H7 (cell line): Measurements from ENCODE around the gene CNN1. TPM values are rescaled to one million over a fixed set of nuclear protein-coding genes. Genes with fewer than 3 reads are reported as not detected.
"Not testable (repeated sequence)": the region's sequence is repeated elsewhere in the genome, so short reads cannot be mapped to it uniquely, and the experiment has no call there.

ENCODE experiments used
- DNase-seq: peaks from one replicate; pipeline ENCODE4 v3.0.0; 2012
- H3K27me3 ChIP-seq: 2 replicates; pipeline ENCODE4 v1.6.0; 2011; ENCODE audit warnings: mild to moderate bottlenecking, low read length; ENCODE audit not compliant: control insufficient read depth, insufficient read depth
- H3K36me3 ChIP-seq: replicated peaks from 2 replicates; pipeline ENCODE4 v1.5.1; 2011; ENCODE audit warnings: low read length; ENCODE audit not compliant: control insufficient read depth, insufficient read depth
- H3K4me3 ChIP-seq: 2 replicates; pipeline ENCODE4 v1.5.1; 2011; ENCODE audit warnings: low read depth, mild to moderate bottlenecking, control low read depth, low read length, moderate library complexity; ENCODE audit not compliant: insufficient read depth
- total RNA-seq: library from RNA; depleted of rRNA; stranded (reverse); fragments of >200 nt; shearing (Covaris generic); gene quantifications from 2 replicates; pipeline ENCODE4 v1.2.3, GENCODE V29; 2014

The CNN1 gene
- total RNA-seq, 1 experiment from 2014 or later = 26.7 TPM

DNA sequence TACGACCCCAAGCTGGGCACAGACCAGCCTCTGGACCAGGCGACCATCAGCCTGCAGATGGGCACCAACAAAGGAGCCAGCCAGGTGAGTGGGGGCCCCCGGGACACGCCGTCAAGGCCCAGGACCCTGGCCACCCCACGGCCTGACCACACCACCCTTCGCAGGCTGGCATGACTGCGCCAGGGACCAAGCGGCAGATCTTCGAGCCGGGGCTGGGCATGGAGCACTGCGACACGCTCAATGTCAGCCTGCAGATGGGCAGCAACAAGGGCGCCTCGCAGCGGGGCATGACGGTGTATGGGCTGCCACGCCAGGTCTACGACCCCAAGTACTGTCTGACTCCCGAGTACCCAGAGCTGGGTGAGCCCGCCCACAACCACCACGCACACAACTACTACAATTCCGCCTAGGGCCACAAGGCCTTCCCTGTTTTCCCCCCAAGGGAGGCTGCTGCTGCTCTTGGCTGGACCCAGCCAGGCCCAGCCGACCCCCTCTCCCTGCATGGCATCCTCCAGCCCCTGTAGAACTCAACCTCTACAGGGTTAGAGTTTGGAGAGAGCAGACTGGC lies 10.8 kb downstream of the CNN1 start:
- Histone ChIP-seq H3K27me3 (no peaks in the 10 kb centered on the region), H3K36me3 (peaks cover 11% of the 10 kb centered on the region), H3K4me3 (no peak overlapping the region)
- peak; percentile 53 for DNase-seq

DNA sequence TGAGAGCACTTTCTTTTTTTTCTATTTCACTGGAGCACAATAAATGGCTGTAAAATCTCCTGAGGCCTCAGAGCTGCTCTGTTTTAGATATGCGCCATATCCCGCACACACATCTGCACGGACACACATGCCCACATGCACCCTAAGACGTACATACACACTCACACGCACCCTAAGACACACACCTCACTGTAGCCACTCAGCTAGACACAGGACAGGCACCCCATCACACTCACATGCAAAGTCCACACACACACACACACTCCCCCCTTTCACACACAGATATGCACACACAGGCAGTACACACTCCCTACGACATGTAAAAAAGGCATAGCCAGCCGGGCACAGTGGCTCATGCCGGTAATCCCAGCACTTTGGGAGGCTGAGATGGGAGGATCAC lies 11.6 kb downstream of the CNN1 start:
- Histone ChIP-seq H3K27me3 (no peaks in the 10 kb centered on the region), H3K4me3 (no peak overlapping the region), H3K36me3 (peaks cover 13% of the 10 kb centered on the region)
- no peak for DNase-seq

DNA sequence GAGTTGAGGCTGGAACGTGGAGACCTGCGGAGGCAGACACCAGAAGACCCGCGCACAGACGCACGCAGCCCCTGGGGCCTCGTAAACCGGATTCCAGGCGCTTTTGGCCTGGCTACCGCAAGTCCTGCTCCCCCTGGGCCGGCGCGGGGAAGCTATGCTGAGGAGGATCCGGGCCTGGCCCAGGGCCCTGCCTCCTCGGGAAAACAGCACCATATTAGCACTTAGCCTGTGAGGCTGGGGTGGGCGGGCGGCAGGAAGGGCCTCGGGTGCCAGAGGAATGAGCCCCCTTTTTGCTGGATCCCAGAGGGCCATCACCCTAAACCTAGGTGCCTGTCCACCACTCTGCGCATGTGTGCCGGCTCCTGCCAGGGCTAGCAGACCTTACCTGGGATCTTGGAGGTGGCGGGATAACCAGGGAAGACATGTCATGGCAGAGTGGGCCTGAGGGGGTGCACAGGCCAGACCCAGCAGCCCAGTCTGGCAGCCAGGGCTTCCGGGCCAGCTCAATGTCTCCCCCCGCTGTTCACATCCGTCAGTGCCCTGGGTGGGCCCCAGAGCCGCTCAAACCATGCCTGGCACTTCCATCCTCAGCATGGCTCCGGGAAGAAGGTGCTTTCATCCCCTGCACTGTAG lies 13.1 kb downstream of the CNN1 start:
- Histone ChIP-seq H3K36me3 (peaks cover 15% of the 10 kb centered on the region), H3K4me3 (no peak overlapping the region), H3K27me3 (no peaks in the 10 kb centered on the region)
- DNase-seq = peak; percentile 94

DNA sequence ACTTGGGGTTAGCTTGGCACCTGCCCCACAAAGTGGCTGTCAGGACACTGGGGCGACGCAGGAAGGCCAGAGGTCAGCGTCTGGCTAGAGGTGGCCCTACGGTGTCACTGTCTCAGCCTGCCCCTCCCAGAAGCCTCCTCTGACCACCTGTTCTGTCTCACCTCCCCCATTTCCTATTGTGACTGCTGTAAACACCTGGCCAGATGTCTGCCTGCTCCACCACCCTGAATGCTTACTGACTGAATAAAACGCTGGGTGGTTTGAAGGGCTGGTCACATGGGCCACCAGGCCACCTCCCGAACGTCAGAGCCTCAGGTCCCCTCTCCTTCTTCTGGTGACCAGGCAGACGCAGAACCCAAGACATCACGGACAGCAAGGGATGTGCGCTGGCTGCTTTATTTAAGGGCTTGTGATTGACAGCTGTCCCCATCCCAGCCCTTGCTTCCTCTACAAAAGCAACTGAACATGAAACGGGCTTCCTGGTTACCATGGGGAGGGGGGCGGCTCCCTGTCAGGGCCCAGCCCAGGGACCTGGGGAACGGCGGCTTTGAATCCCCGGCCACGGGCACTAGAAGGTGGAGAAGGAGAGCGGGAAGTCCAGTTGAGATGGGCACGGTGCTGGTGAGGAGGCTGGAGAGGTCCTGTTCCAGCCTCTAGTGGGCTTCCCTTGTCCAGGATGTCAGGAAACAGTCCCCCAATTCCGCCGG lies 14.2 kb downstream of the CNN1 start:
- no peaks in the 10 kb centered on the region for H3K27me3 ChIP-seq
- no peak for DNase-seq
- no peak overlapping the region for H3K4me3 ChIP-seq
- peaks cover 13% of the 10 kb centered on the region for H3K36me3 ChIP-seq

DNA sequence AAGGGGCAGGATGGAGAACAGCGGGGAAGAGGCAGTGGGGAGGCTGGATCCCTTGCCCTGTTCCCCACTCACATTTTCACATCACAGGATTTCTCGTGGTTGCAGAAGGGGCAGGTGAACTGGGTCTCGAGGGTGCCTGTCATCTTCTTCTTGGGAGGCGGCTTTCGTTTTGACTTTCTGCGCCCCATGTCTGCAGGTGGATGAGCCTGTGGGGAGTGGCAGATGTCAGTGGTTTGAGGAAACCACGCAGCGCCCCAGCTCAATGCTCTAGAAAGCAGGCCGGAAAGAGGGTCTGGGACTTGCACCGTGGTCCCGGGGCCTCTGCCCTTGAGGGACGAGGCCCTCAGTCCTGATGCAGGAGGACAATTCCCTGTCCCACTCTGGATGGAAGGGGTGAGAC lies 15.5 kb downstream of the CNN1 start:
- no peak overlapping the region for H3K4me3 ChIP-seq
- peaks cover 13% of the 10 kb centered on the region for H3K36me3 ChIP-seq
- H3K27me3 ChIP-seq = no peaks in the 10 kb centered on the region
- no peak for DNase-seq

DNA sequence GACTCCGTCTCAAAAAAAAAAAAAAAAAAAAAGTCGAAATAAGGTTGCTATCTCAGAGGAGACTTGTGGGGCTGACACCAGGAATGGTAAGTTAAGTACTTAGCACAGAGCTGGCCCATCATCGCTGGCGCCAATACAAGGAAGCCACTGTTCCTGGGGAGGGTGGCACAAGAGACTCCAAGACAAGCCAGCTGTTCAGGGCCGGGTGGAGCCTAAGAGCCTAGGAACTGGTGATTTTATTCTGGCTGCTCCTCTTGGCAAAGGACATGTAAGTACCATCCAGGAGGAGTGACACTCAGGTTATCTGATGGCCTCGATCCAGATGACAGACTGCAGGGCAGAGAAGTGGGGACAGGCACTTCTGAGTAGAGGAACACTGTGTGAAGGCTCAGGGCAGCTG lies 16.6 kb downstream of the CNN1 start:
- Histone ChIP-seq H3K36me3 (peaks cover 12% of the 10 kb centered on the region), H3K27me3 (no peaks in the 10 kb centered on the region), H3K4me3 (no peak overlapping the region)
- no peak for DNase-seq

DNA sequence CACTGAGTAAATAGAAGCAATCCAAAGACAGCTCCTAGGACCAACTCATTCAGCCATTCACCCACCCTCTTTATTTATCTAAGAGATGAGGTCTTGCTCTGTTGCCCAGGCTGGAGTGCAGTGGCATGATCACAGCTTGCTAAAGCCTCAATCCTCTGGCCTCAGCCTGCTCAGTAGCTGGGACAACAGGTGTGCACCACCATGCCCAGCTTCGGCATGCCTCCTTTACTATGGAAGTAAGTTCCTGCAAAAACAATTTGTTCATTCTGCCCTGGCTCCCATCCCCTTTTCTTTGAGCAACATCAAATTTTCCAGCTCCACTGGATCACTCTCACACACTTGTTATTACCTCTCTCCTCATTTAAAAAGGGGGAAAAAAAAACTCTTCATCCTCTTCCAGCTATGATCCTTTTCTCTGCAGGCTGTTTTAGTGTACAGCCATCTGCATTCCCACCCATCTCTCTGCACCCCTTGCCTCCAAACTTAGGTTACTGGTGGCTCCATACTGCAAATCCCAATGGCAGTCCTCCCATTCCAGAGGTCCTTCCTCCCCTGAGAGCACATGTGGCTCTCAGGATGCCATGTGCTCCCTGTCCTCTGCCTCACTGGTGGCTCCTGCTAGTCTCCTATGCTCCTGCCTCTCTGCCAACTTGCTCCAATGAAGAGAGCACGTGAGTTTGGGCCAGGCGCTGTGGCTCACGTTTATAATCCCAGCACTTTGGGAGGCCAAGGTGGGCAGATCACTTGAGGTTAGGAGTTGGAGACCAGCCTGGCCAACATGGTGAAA lies 18.2 kb downstream of the CNN1 start:
- H3K4me3 ChIP-seq = no peak overlapping the region
- peaks cover 12% of the 10 kb centered on the region for H3K36me3 ChIP-seq
- no peak for DNase-seq
- no peaks in the 10 kb centered on the region for H3K27me3 ChIP-seq

DNA sequence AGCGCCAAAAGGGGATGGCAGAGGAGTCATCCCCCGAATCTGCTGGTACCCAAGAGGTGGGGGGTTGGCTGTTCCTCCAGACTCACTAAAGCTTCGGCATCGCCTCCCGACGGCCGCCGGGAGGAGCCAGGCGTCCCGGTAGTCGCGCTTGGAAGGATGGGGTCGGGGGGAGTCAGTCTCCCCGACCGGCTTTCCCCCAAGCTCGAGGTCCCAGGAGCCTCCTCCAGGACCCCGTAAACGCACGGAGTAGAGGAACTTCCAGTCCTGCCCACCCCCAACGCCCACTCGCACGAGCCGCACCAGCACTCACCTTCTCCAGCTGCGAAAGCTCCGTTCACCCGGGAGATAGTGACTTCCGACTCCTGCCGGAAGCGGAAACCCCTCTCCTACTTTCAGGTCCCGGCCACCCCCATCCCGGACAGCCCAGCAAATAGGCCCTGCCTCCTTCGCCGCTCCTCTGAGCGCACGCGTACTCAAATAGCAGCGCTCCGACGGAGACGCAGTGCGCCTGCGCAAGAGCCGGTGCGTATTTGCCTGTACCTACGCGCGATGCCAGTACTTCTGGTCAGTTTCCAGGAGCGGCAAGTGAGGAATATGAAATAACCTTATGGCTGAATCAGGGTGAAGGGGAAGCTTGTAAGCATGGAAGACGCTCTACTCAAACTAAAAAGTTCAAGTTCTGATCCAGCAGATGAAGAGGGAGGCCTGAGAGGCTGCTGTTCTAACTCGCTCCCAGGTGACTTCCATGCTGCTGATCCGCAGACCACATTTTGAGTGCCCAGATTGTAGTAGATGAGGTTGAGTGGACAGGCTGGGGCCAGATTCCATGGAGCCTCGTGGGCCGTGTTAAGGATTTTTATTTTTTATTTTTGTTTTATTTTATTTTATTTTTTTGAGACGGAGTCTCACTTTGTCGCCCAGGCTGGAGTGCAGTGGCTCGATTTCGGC lies 20.5 kb downstream of the CNN1 start, which contains the start of gene ELOF1:
TSS of gene ELOF1 (minus strand) at position 350 of the 948 bp plus-strand sequence. CDS start 4,883 bp downstream, outside the sequence.
- DNase-seq = peak; percentile 99

DNA sequence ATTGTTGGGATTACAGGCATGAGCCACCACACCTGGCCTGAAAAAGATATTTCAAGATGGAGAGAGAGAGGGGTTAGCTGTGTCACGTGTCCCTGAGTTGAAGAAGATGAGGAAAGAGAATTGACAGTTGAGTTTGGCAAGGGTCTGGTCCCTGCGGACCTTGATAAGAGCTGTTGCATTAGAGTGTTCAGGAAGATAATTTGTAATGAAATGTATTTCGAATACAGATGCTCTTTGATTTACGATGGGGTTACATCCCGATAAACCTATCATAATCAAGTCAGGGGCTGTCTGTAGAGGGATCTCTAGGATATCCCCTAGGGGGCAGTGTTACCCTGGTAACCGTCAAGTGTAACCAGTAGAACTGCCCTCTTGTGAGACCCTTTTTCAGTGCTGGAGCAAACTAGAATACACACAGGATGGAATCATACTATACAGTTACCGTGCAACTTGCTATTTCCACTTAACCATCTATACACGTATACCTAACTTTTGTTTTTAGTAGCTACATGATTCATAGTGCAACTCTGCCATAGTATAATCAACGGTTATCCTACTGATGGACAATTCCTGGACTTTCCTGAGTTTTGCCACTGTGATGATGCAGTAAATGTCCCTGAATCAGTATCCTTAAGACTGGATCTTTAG lies 21.9 kb downstream of the CNN1 start:
- peak; percentile 88 for DNase-seq
- Histone ChIP-seq H3K36me3 (peaks cover 2% of the 10 kb centered on the region; the same call in 1 of the 2 replicates), H3K4me3 (no peak overlapping the region), H3K27me3 (no peaks in the 10 kb centered on the region)

More for the DNA sequence above, 20.5 kb downstream of the CNN1 start, which contains the start of gene ELOF1:
- Histone ChIP-seq H3K27me3 (no peaks in the 10 kb centered on the region), H3K36me3 (peaks cover 7% of the 10 kb centered on the region), H3K4me3 (peak within 1 kb of the TSS; percentile 87)

DNA sequence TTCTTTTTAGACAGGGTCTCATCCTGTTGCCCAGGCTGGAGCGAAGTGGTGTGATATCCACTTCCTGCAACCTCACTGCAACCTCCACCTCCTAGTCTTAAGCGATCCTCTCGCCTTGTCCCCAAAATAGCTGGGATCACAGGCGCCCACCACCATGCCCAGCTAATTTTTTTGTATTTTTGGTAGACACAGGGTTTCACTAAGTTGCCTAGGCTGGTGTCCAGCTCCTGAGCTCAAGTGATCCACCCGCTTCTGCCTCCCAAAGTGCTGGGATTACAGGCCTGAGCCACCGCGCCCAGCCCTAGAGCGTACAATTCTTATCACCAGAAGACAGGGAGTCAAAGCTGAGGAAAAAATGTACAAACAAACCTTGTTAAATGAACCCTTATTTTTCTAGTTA lies 24.9 kb downstream of the CNN1 start:
- H3K36me3 ChIP-seq = no peaks in the 10 kb centered on the region
- no peak for DNase-seq
- no peak overlapping the region for H3K4me3 ChIP-seq
- H3K27me3 ChIP-seq = no peaks in the 10 kb centered on the region

DNA sequence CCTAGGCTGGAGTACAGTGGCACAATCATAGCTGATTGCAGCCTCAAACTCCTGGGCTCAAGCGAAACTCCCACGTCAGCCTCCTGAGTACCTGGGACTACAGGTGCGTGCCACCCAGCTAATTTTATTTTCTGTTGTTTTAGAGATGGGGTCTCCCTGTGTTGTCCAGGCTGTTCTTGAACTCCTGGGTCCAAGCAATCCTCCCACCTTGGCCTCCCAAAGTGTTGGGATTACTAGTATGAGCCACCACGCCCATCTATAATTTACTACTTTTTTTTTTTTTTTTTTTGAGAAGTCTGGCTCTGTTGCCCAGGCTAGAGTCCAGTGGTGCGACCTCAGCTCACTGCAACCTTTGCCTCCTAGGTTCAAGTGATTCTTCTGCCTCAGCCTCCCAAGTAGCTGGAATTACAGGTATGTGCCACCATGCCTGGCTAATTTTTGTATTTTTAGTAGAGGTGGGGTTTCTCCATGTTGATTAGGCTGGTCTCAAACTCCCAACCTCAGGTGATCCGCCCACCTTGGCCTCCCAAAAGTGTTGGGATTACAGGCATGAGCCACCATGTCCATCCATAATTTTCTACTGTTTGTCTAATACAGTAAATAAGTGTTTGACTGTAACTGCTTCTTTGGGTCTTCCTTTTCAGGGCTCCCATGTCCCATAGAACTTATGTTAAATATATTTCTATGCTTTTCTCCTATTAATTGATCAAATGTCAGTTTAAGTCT lies 25.6 kb downstream of the CNN1 start:
- not testable (repeated sequence) for H3K4me3 ChIP-seq, DNase-seq, H3K27me3 ChIP-seq, H3K36me3 ChIP-seq

DNA sequence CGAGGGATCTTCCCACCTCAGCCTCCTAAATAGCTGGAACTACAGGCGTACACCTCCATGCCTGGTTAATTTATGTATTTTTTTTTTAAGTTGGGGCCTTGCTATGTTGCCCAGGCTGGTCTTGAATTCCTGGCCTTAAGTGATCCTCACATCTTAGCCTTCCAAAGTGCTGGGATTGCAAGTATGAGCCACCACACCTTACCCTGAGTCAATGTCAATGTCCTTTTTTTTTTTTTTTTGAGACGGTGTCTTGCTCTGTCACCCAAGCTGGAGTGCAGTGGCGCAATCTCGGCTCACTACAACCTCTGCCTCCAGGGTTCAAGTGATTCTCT lies 27.0 kb downstream of the CNN1 start:
- not testable (repeated sequence) for H3K4me3 ChIP-seq, H3K27me3 ChIP-seq, H3K36me3 ChIP-seq, DNase-seq

DNA sequence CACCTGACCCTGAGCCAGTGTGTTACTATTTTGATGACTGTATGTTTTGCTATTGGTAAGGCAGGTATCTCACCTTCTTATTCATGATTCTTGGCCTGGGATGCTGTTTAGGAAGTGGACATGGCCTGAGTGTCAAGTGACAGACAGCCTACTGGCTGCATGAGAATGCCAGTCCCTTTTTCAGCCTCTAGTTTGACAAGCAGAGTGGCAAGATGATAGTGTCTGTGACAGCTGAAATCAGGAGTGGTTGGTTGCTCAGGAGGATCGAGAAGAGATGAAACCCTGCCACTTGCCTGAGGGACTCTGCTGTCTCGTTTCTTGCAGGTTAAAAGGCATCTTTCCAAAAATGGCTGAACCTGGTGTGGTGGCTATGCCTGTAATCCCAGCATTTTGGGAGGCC lies 27.5 kb downstream of the CNN1 start:
- Histone ChIP-seq H3K27me3 (no peaks in the 10 kb centered on the region), H3K36me3 (no peaks in the 10 kb centered on the region), H3K4me3 (no peak overlapping the region)
- no peak for DNase-seq
